SU-DHL-6 (cell line): Measurements from ENCODE around the gene PTPRN2.

Experiments used
- H2AFZ ChIP-seq: fragments of 200-600 bp; sonication (generic); 2 replicates; pipeline ENCODE4 v1.6.1; 2014; ENCODE audit warnings: low read depth, mild to moderate bottlenecking, moderate library complexity, mixed read lengths, antibody characterized with exemption, low read length; ENCODE audit not compliant: severe bottlenecking
- H3F3A ChIP-seq: fragments of 200-600 bp; shearing (Covaris generic); 2 replicates; pipeline ENCODE4 v1.6.0; 2016; ENCODE audit warnings: antibody characterized with exemption, mild to moderate bottlenecking; ENCODE audit not compliant: insufficient read depth
- H3K27ac ChIP-seq: fragments of 200-600 bp; sonication (generic); 2 replicates; pipeline ENCODE4 v1.5.1; 2016; ENCODE audit warnings: low read depth, mild to moderate bottlenecking, low read length, moderate library complexity, mixed read lengths
- H3K27me3 ChIP-seq: fragments of 200-600 bp; sonication (generic), shearing (Covaris generic); 2 replicates; pipeline ENCODE4 v1.6.0; 2014; ENCODE audit warnings: mild to moderate bottlenecking, low read length
- H3K36me3 ChIP-seq: fragments of 200-600 bp; sonication (generic); 2 replicates; pipeline ENCODE4 v1.6.1; 2014; ENCODE audit warnings: mild to moderate bottlenecking, low read length, mixed read lengths
- H3K4me2 ChIP-seq: fragments of 300-600, 200-600 bp; shearing (Covaris generic), sonication (generic); 2 replicates; pipeline ENCODE4 v1.6.0; 2014; ENCODE audit warnings: low read length, low read depth, mild to moderate bottlenecking; ENCODE audit not compliant: poor library complexity, severe bottlenecking
- H3K4me3 ChIP-seq: fragments of 200-600 bp; sonication (generic); 2 replicates; pipeline ENCODE4 v1.5.1; 2014; ENCODE audit warnings: antibody characterized with exemption, low read length, mild to moderate bottlenecking, mixed read lengths; ENCODE audit not compliant: insufficient read depth, poor library complexity, severe bottlenecking
- H3K79me2 ChIP-seq: fragments of 200-600 bp; sonication (generic); 2 replicates; pipeline ENCODE4 v1.6.1; 2014; ENCODE audit warnings: mild to moderate bottlenecking, low read length, moderate library complexity; ENCODE audit not compliant: insufficient read depth
- H3K9ac ChIP-seq: fragments of 200-600 bp; sonication (generic); 2 replicates; pipeline ENCODE4 v1.7.0; 2014; ENCODE audit warnings: mild to moderate bottlenecking, low read length
- H3K9me2 ChIP-seq: fragments of 200-600 bp; sonication (generic); replicated peaks from 2 replicates; pipeline ENCODE4 v1.6.1; 2014; ENCODE audit warnings: low read length; ENCODE audit not compliant: insufficient read depth
- H3K9me3 ChIP-seq: fragments of 200-600 bp; sonication (generic); 2 replicates; pipeline ENCODE4 v1.6.1; 2014; ENCODE audit warnings: low read length, mixed read lengths; ENCODE audit not compliant: insufficient read depth
- H4K20me1 ChIP-seq: fragments of 200-600 bp; sonication (generic); 2 replicates; pipeline ENCODE4 v1.6.1; 2014; ENCODE audit warnings: low read depth, mild to moderate bottlenecking, antibody characterized with exemption, low read length, moderate library complexity, mixed read lengths
- EZH2phosphoT487 ChIP-seq: fragments of 200-600 bp; sonication (generic), shearing (Covaris generic); conservative IDR thresholded peaks from 2 replicates; pipeline ENCODE4 v1.6.1; 2018; ENCODE audit warnings: mild to moderate bottlenecking, antibody characterized with exemption, low read length, moderate library complexity, mixed read lengths
- TF ChIP-seq, protein P1 (sequence below): fragments of 200-600 bp; sonication (generic); IDR thresholded peaks from one replicate; pipeline ENCODE4 v1.5.1; 2017; ENCODE audit warnings: antibody characterized with exemption, mild to moderate bottlenecking, low read length, moderate library complexity; ENCODE audit not compliant: insufficient read depth, poor library complexity, severe bottlenecking

PTPRN2 gene

GRCh38 chr7:157652161-157652953 lies 935.3 kb downstream of the PTPRN2 start:
- TF ChIP-seq, protein P1, sequence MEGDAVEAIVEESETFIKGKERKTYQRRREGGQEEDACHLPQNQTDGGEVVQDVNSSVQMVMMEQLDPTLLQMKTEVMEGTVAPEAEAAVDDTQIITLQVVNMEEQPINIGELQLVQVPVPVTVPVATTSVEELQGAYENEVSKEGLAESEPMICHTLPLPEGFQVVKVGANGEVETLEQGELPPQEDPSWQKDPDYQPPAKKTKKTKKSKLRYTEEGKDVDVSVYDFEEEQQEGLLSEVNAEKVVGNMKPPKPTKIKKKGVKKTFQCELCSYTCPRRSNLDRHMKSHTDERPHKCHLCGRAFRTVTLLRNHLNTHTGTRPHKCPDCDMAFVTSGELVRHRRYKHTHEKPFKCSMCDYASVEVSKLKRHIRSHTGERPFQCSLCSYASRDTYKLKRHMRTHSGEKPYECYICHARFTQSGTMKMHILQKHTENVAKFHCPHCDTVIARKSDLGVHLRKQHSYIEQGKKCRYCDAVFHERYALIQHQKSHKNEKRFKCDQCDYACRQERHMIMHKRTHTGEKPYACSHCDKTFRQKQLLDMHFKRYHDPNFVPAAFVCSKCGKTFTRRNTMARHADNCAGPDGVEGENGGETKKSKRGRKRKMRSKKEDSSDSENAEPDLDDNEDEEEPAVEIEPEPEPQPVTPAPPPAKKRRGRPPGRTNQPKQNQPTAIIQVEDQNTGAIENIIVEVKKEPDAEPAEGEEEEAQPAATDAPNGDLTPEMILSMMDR = no peak
- TF ChIP-seq EZH2phosphoT487 = no peak
- Histone ChIP-seq H3K27me3 (no peaks in the 10 kb centered on the region), H3K9me2 (no peaks in the 10 kb centered on the region), H4K20me1 (no peaks in the 10 kb centered on the region), H2AFZ (no peak overlapping the region), H3K9me3 (no peaks in the 10 kb centered on the region), H3K27ac (no peak overlapping the region), H3K4me2 (no peak overlapping the region), H3F3A (no peaks in the 10 kb centered on the region), H3K36me3 (no peaks in the 10 kb centered on the region), H3K4me3 (no peak overlapping the region), H3K79me2 (no peaks in the 10 kb centered on the region), H3K9ac (no peak overlapping the region)

- no peaks in the 10 kb centered on the region for H3K9me2 ChIP-seq
- H2AFZ ChIP-seq = no peak overlapping the region
- no peak overlapping the region for H3K9ac ChIP-seq
- H3K79me2 ChIP-seq = no peaks in the 10 kb centered on the region
- H3K36me3 ChIP-seq = no peaks in the 10 kb centered on the region
- H3K27ac ChIP-seq = no peak overlapping the region
- no peaks in the 10 kb centered on the region for H3K9me3 ChIP-seq
- TF ChIP-seq, protein P1 = no peak
- TF ChIP-seq EZH2phosphoT487 = no peak
- H3K4me3 ChIP-seq = no peak overlapping the region
- H3K4me2 ChIP-seq = no peak overlapping the region
- no peaks in the 10 kb centered on the region for H3K27me3 ChIP-seq
- no peaks in the 10 kb centered on the region for H4K20me1 ChIP-seq
- no peaks in the 10 kb centered on the region for H3F3A ChIP-seq
Observed at GRCh38 chr7:157651366-157652160, 936.1 kb downstream of the PTPRN2 start.

DNA sequence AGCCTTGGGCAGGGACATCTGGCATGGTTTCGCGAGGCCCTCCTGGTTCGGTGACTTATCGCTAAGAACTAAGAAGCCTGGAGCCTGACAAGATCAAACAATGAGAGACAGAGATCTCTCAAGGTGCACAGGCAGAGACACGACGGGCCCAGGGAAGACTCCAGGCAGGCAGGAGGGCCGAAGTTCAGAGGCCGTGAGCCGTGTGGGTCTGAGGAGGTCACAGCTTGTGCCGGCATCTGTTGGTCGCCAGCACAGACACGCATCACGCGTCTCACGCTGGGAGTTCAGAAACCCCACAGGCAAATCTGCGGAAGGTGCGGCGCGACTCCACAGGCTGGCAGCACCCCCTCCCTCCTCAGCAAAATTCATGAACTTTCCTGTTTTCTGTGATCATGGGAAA lies 936.8 kb downstream of the PTPRN2 start:
- no peak overlapping the region for H2AFZ ChIP-seq
- H3K9me3 ChIP-seq = no peaks in the 10 kb centered on the region
- no peak overlapping the region for H3K27ac ChIP-seq
- TF ChIP-seq, protein P1 = no peak
- no peak for TF ChIP-seq EZH2phosphoT487
- no peaks in the 10 kb centered on the region for H3K9me2 ChIP-seq
- no peaks in the 10 kb centered on the region for H4K20me1 ChIP-seq
- H3K4me3 ChIP-seq = no peak overlapping the region
- H3K4me2 ChIP-seq = no peak overlapping the region
- H3K9ac ChIP-seq = no peak overlapping the region
- no peaks in the 10 kb centered on the region for H3K79me2 ChIP-seq
- H3K36me3 ChIP-seq = no peaks in the 10 kb centered on the region
- no peaks in the 10 kb centered on the region for H3F3A ChIP-seq
- H3K27me3 ChIP-seq = no peaks in the 10 kb centered on the region
